B cell (primary cell): ENCODE data around the gene DPH1.

Source experiments
- EZH2 ChIP-seq: IDR thresholded peaks from 2 replicates; pipeline ENCODE4 v1.6.1; 2012; ENCODE audit warnings: borderline replicate concordance, low read depth, mild to moderate bottlenecking, moderate library complexity, low read length; ENCODE audit not compliant: insufficient read depth, poor library complexity, severe bottlenecking
- TF ChIP-seq, protein P1 (sequence below): fragments of 200-600 bp; IDR thresholded peaks from one replicate; pipeline ENCODE4 v1.8.0; 2022; ENCODE audit warnings: antibody characterized with exemption, mild to moderate bottlenecking

DNA sequence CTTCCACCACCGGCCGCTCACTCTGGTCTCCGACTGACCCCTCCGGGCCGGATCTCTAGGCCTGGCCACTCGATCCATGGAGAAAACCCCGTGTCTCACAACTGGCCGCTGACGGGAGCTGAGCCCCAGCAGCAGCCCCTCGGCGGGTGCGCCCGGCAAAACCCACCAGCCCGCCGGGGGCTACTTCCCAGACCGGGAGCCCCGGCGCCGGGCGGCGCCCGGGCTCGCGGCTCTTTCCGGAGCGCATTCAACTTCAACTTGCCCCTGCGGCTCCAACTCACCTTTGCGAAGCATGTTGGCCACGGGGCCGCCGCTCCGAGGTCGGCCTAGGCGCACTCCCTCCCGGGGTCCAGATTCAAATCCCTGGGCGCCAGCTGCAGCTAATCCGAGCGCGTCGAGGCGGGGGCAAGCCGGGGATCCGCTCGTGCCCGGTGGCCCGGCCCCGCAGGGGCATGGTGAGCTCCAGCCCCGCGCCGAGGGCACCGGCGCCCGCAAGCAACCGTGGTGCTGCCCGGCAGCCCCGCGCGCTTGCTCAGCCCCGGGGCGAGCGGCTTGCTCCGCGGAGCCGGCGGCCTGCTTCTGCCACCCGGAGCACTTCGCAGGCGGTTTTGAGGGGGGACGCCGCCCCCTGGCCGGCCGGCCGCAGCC is 5.3 kb upstream of the DPH1 start:
- TF ChIP-seq, protein P1, sequence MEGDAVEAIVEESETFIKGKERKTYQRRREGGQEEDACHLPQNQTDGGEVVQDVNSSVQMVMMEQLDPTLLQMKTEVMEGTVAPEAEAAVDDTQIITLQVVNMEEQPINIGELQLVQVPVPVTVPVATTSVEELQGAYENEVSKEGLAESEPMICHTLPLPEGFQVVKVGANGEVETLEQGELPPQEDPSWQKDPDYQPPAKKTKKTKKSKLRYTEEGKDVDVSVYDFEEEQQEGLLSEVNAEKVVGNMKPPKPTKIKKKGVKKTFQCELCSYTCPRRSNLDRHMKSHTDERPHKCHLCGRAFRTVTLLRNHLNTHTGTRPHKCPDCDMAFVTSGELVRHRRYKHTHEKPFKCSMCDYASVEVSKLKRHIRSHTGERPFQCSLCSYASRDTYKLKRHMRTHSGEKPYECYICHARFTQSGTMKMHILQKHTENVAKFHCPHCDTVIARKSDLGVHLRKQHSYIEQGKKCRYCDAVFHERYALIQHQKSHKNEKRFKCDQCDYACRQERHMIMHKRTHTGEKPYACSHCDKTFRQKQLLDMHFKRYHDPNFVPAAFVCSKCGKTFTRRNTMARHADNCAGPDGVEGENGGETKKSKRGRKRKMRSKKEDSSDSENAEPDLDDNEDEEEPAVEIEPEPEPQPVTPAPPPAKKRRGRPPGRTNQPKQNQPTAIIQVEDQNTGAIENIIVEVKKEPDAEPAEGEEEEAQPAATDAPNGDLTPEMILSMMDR: no peak
- TF ChIP-seq EZH2: no peak
